WTC11 (cell line): ENCODE data around the gene HPSE2. TPM values are rescaled to one million over a fixed set of nuclear protein-coding genes. Genes with fewer than 3 reads are reported as not detected.

Experiments
- ATAC-seq: fragments of 200-7000 bp; cut with Tn5 transposase; 2 replicates; pipeline ENCODE4 v1.10.0; 2021; ENCODE audit warnings: mild to moderate bottlenecking, moderate library complexity
- CTCF ChIA-PET: fragments of 300-600 bp; sonication (Branson Sonifier 250); formaldehyde crosslinking; loops from one replicate; lab custom pipeline; 2021; ENCODE audit warnings: antibody characterized with exemption; lab: Charles Lee
- POLR2A ChIA-PET: fragments of 350-600 bp; sonication (Branson Sonifier 250); formaldehyde crosslinking; loops from one replicate; lab custom pipeline; 2021; ENCODE audit warnings: antibody characterized with exemption; lab: Charles Lee
- DNase-seq: peaks from one replicate; pipeline ENCODE4 v3.0.0; 2021; ENCODE audit warnings: low spot score
- H3K27ac Mint-ChIP-seq: 2 replicates; pipeline ENCODE4 v1.8.0; 2021; ENCODE audit warnings: mixed read lengths
- H3K27me3 Mint-ChIP-seq: 2 replicates; pipeline ENCODE4 v1.8.0; 2021; ENCODE audit warnings: low read depth, mild to moderate bottlenecking, moderate library complexity, mixed read lengths
- H3K36me3 Mint-ChIP-seq: 2 replicates; pipeline ENCODE4 v1.8.0; 2021; ENCODE audit warnings: mixed read lengths
- H3K4me1 Mint-ChIP-seq: 2 replicates; pipeline ENCODE4 v1.8.0; 2022; ENCODE audit warnings: mixed read lengths
- H3K4me3 Mint-ChIP-seq: 2 replicates; pipeline ENCODE4 v1.8.0; 2021; ENCODE audit warnings: mild to moderate bottlenecking, moderate library complexity, mixed read lengths
- H3K9me3 Mint-ChIP-seq: 2 replicates; pipeline ENCODE4 v1.8.0; 2021; ENCODE audit warnings: mixed read lengths
- AFF4 ChIP-seq: sonication (generic); formaldehyde crosslinking; IDR thresholded peaks from 2 replicates; pipeline ENCODE4 v1.8.1; 2023; ENCODE audit warnings: mild to moderate bottlenecking, missing genetic modification reagents, borderline replicate concordance
- AR ChIP-seq: fragments of 250-450 bp; sonication (Bioruptor Pico); IDR thresholded peaks from 2 replicates; pipeline ENCODE4 v1.9.0; 2021; ENCODE audit warnings: mild to moderate bottlenecking
- ATF1 ChIP-seq: sonication (generic); formaldehyde crosslinking; IDR thresholded peaks from 2 replicates; pipeline ENCODE4 v1.8.1; 2023; ENCODE audit warnings: mild to moderate bottlenecking, moderate library complexity, missing genetic modification reagents
- FOXJ3 ChIP-seq: sonication (generic); formaldehyde crosslinking; IDR thresholded peaks from 2 replicates; pipeline ENCODE4 v1.9.0; 2021; ENCODE audit warnings: missing genetic modification reagents, mild to moderate bottlenecking, borderline replicate concordance
- FOXK1 ChIP-seq: sonication (generic); formaldehyde crosslinking; IDR thresholded peaks from 2 replicates; pipeline ENCODE4 v1.8.0; 2022; ENCODE audit warnings: mild to moderate bottlenecking, moderate library complexity, missing genetic modification reagents
- FOXP1 ChIP-seq: sonication (generic); formaldehyde crosslinking; IDR thresholded peaks from 2 replicates; pipeline ENCODE4 v1.8.0; 2022; ENCODE audit warnings: missing genetic modification reagents, mild to moderate bottlenecking, moderate library complexity, borderline replicate concordance
- FOXP4 ChIP-seq: sonication (generic); formaldehyde crosslinking; IDR thresholded peaks from 2 replicates; pipeline ENCODE4 v1.8.0; 2022; ENCODE audit warnings: mild to moderate bottlenecking, missing genetic modification reagents
- GRHL2 ChIP-seq: fragments of 250-450 bp; sonication (Bioruptor Pico); IDR thresholded peaks from 2 replicates; pipeline ENCODE4 v1.8.0; 2022; ENCODE audit warnings: mild to moderate bottlenecking, moderate library complexity; ENCODE audit not compliant: insufficient replicate concordance, severe bottlenecking
- IRF2 ChIP-seq: sonication (generic); formaldehyde crosslinking; IDR thresholded peaks from 2 replicates; pipeline ENCODE4 v1.8.0; 2022; ENCODE audit warnings: low read depth, missing genetic modification reagents, borderline replicate concordance
- JUN ChIP-seq: sonication (generic); formaldehyde crosslinking; IDR thresholded peaks from 2 replicates; pipeline ENCODE4 v1.8.0; 2023; ENCODE audit warnings: mild to moderate bottlenecking, missing genetic modification reagents
- NFYB ChIP-seq: sonication (generic); formaldehyde crosslinking; conservative IDR thresholded peaks from 2 replicates; pipeline ENCODE4 v1.8.0; 2022; ENCODE audit warnings: low read depth, missing genetic modification reagents
- NR1H2 ChIP-seq: sonication (generic); formaldehyde crosslinking; IDR thresholded peaks from 2 replicates; pipeline ENCODE4 v1.9.0; 2021; ENCODE audit warnings: mild to moderate bottlenecking, moderate library complexity, missing genetic modification reagents
- OVOL2 ChIP-seq: fragments of 250-450 bp; sonication (Bioruptor Pico); IDR thresholded peaks from 2 replicates; pipeline ENCODE4 v1.9.0; 2021; ENCODE audit warnings: mild to moderate bottlenecking, borderline replicate concordance
- SMAD3 ChIP-seq: sonication (generic); formaldehyde crosslinking; IDR thresholded peaks from 2 replicates; pipeline ENCODE4 v1.8.0; 2022; ENCODE audit warnings: missing genetic modification reagents, mild to moderate bottlenecking, borderline replicate concordance
- TEAD4 ChIP-seq: sonication (generic); formaldehyde crosslinking; IDR thresholded peaks from 2 replicates; pipeline ENCODE4 v1.8.0; 2022; ENCODE audit warnings: mild to moderate bottlenecking, missing genetic modification reagents
- USF1 ChIP-seq: sonication (generic); formaldehyde crosslinking; IDR thresholded peaks from 2 replicates; pipeline ENCODE4 v1.8.0; 2022; ENCODE audit warnings: mild to moderate bottlenecking, missing genetic modification reagents
- ZNF232 ChIP-seq: sonication (generic); formaldehyde crosslinking; IDR thresholded peaks from 2 replicates; pipeline ENCODE4 v1.8.0; 2022; ENCODE audit warnings: mild to moderate bottlenecking, missing genetic modification reagents
- ZSCAN18 ChIP-seq: fragments of 250-450 bp; sonication (Bioruptor Pico); IDR thresholded peaks from 2 replicates; pipeline ENCODE4 v2.1.2; 2022; ENCODE audit warnings: mild to moderate bottlenecking, moderate library complexity
- total RNA-seq: library from RNA; stranded (reverse); gene quantifications from 3 replicates; pipeline ENCODE4 v1.2.3, GENCODE V29; 2021

The HPSE2 gene
- total RNA-seq, 1 experiment from 2014 or later: 0.66 TPM

- CTCF ChIA-PET: no interaction called here
These were observed 711.5 kb downstream of the HPSE2 start for GRCh38 chr10:98524124-98524523.

More at GRCh38 chr10:98524124-98524523, 711.5 kb downstream of the HPSE2 start:
- DNase-seq (no peak), ATAC-seq (no peak)
- 0 out of 2 replicates have a peak, but pooled peaks cover 4% of the 10 kb centered on the region for H3K4me1 Mint-ChIP-seq
- H3K4me3 Mint-ChIP-seq: no peak overlapping the region
- H3K36me3 Mint-ChIP-seq: no peaks in the 10 kb centered on the region
- TF ChIP-seq USF1: no peak
- no peak for TF ChIP-seq AR (CRISPR knock-in tag)
- no peak for TF ChIP-seq FOXP4
- TF ChIP-seq FOXJ3 (CRISPR knock-in tag): no peak
- no peak for TF ChIP-seq NR1H2
- no peak for TF ChIP-seq ATF1 (CRISPR knock-in tag)
- no peak for TF ChIP-seq SMAD3 (CRISPR knock-in tag)
- no peak for TF ChIP-seq GRHL2 (CRISPR knock-in tag)
- no peak for TF ChIP-seq AFF4 (CRISPR knock-in tag)
- TF ChIP-seq JUN: no peak
- no peak for TF ChIP-seq IRF2
- TF ChIP-seq NFYB (CRISPR knock-in tag): no peak
- TF ChIP-seq TEAD4: no peak
- TF ChIP-seq ZNF232 (CRISPR knock-in tag): no peak
- TF ChIP-seq FOXP1 (CRISPR knock-in tag): no peak
- TF ChIP-seq FOXK1 (CRISPR knock-in tag): no peak
- TF ChIP-seq ZSCAN18 (CRISPR knock-in tag): no peak
- TF ChIP-seq OVOL2 (CRISPR knock-in tag): no peak
- POLR2A ChIA-PET: no interaction called here
- H3K9me3 Mint-ChIP-seq: 0 out of 2 replicates have a peak, but pooled peaks cover 6% of the 10 kb centered on the region
- no peak overlapping the region for H3K27ac Mint-ChIP-seq
- H3K27me3 Mint-ChIP-seq: no peaks in the 10 kb centered on the region
